ACC112 (cell line): ENCODE measurements around the gene DNAAF3.

Source experiments
- H2AFZ ChIP-seq: fragments of 200-600 bp; sonication (generic); one replicate; pipeline ENCODE4 v1.6.0; 2017; ENCODE audit warnings: antibody characterized with exemption, low read length; ENCODE audit not compliant: unreplicated experiment
- H3K27ac ChIP-seq: fragments of 200-600 bp; sonication (generic); 2 replicates; pipeline ENCODE4 v1.5.1; 2014; ENCODE audit warnings: low read depth, mild to moderate bottlenecking, antibody characterized with exemption, low read length, moderate library complexity
- H3K27me3 ChIP-seq: fragments of 200-600 bp; sonication (generic); 2 replicates; pipeline ENCODE4 v1.6.1; 2014; ENCODE audit warnings: mild to moderate bottlenecking, antibody characterized with exemption, low read length, moderate library complexity, mixed read lengths; ENCODE audit not compliant: insufficient read depth
- H3K36me3 ChIP-seq: fragments of 200-600 bp; sonication (generic); 2 replicates; pipeline ENCODE4 v1.6.1; 2016; ENCODE audit warnings: mild to moderate bottlenecking, antibody characterized with exemption, low read length, moderate library complexity, mixed read lengths; ENCODE audit not compliant: insufficient read depth
- H3K4me1 ChIP-seq: fragments of 200-600 bp; sonication (generic); one replicate; pipeline ENCODE4 v1.6.1; 2016; ENCODE audit warnings: low read length, mixed read lengths; ENCODE audit not compliant: insufficient read depth, unreplicated experiment, control insufficient read depth
- H3K4me3 ChIP-seq: fragments of 200-600 bp; sonication (generic); 2 replicates; pipeline ENCODE4 v1.5.1; 2014; ENCODE audit warnings: mild to moderate bottlenecking, low read depth, low read length
- H3K79me2 ChIP-seq: fragments of 200-600 bp; sonication (generic); one replicate; pipeline ENCODE4 v1.6.0; 2016; ENCODE audit warnings: low read length; ENCODE audit not compliant: control insufficient read depth, unreplicated experiment, insufficient read depth

DNAAF3 gene

GRCh38 chr19:55133639-55134444 lies 32.6 kb downstream of the DNAAF3 start:
- Histone ChIP-seq H3K36me3 (no peaks in the 10 kb centered on the region), H3K4me3 (no peak overlapping the region), H3K27ac (no peak overlapping the region), H2AFZ (no peak overlapping the region), H3K79me2 (no peaks in the 10 kb centered on the region), H3K4me1 (no peaks in the 10 kb centered on the region), H3K27me3 (no peaks in the 10 kb centered on the region)

DNA sequence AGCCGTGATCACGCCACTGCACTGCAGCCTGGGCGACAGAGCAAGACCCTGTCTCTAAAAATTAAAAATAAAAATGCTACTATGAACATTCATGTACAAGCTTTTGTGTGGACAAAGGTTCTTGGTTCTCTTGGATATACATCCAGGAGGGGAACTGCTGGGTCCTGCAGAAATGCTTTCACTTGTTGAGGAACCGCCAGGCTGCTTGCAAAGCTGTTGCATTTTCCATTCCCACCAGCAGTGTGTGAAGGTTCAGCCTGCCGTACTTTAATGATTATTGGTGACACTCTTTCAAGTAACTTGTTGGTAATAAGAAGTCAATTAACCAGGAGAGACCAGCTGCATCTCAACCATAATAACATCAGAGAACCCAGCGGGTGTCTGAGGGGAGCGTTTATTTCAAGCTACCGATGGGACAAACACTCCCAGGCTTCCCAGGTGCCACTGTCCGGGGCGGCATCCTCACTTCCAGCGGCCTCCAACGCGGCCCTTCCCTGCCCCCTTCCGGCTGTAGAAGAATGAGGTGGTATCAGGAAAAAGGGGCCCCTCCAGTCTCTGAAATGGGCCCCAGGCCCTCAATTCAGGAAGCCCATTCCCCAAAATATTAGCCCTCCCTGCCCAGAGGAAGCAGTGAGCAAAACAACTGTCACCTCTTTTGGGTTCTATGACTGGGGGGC lies 33.8 kb downstream of the DNAAF3 start:
- Histone ChIP-seq H3K36me3 (no peaks in the 10 kb centered on the region), H2AFZ (no peak overlapping the region), H3K79me2 (no peaks in the 10 kb centered on the region), H3K27ac (no peak overlapping the region), H3K27me3 (no peaks in the 10 kb centered on the region), H3K4me1 (no peaks in the 10 kb centered on the region), H3K4me3 (no peak overlapping the region)

DNA sequence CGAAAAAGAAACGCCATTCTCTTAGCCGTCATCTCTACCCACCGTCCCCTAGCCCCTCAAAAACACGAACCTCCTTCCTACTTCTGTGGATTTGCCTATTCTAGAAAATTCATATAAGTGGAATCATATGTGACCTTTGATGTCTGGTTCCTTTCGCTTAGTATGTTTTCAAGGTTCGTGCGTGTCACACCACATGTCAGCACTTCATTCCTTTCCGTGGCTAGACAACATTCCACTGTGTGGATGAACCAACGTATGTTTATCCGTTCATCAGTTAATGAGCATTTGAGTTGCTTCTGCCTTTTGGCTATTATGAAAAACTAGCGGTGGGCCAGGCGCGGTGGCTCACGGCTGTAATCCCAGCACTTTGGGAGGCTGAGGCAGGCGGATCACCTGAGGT lies 35.0 kb downstream of the DNAAF3 start:
- Histone ChIP-seq H3K79me2 (no peaks in the 10 kb centered on the region), H3K36me3 (no peaks in the 10 kb centered on the region), H3K4me1 (no peaks in the 10 kb centered on the region), H3K27ac (no peak overlapping the region), H3K27me3 (no peaks in the 10 kb centered on the region), H3K4me3 (no peak overlapping the region), H2AFZ (no peak overlapping the region)

- H3K79me2 ChIP-seq: peaks cover 32% of the 10 kb centered on the region
- no peak overlapping the region for H3K27ac ChIP-seq
- H3K36me3 ChIP-seq: no peaks in the 10 kb centered on the region
- peaks cover 15% of the 10 kb centered on the region for H3K4me1 ChIP-seq
- H3K4me3 ChIP-seq: no peak overlapping the region
- no peak overlapping the region for H2AFZ ChIP-seq
- no peaks in the 10 kb centered on the region for H3K27me3 ChIP-seq
These were observed 47.4 kb downstream of the DNAAF3 start for GRCh38 chr19:55119053-55119452.

- Histone ChIP-seq H3K4me1 (peaks cover 16% of the 10 kb centered on the region), H3K27ac (peak overlapping the region; percentile 39; the same call in 1 of the 2 replicates), H3K36me3 (no peaks in the 10 kb centered on the region), H3K79me2 (peaks cover 38% of the 10 kb centered on the region), H3K4me3 (peak overlapping the region; percentile 77), H2AFZ (peak overlapping the region; percentile 79), H3K27me3 (no peaks in the 10 kb centered on the region)
These were observed 47.9 kb downstream of the DNAAF3 start for GRCh38 chr19:55118401-55118991.

DNA sequence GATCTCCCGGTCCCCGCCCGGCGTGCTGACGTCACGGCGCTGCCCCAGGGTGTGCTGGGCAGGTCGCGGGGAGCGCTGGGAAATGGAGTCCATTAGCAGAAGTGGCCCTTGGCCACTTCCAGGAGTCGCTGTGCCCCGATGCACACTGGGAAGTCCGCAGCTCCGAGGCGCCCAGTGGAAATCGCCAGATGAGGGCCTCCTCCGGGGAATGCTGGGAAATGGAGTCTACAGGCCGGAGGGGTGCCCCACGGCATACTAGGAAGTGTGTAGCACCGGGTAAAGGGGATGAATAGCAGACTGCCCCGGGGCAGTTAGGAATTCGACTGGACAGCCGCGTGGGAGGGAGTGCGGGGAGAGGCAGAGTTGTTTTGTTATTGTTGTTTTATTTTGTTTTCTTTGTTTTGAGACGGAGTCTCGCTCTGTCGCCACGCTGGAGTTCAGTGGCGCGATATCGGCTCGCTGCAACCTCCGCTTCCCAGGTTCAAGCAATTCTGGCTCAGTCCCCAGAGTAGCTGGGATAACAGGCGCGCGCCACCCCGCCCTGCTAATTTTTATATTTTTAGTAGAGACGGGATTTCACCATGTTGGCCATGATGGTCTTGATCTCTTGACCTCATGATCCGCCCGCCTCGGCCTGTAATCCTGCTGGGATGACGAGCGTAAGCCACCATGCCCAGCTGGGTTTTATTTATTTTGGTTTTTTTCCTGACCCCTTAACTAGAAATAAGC lies 48.6 kb downstream of the DNAAF3 start:
- peak overlapping the region; percentile 79 for H2AFZ ChIP-seq
- H3K27me3 ChIP-seq: no peaks in the 10 kb centered on the region
- peaks cover 16% of the 10 kb centered on the region for H3K4me1 ChIP-seq
- H3K79me2 ChIP-seq: peaks cover 44% of the 10 kb centered on the region
- peak overlapping the region; percentile 77 for H3K4me3 ChIP-seq
- peak overlapping the region; percentile 39; the same call in 1 of the 2 replicates for H3K27ac ChIP-seq
- H3K36me3 ChIP-seq: no peaks in the 10 kb centered on the region

GRCh38 chr19:55116859-55117662 lies 49.4 kb downstream of the DNAAF3 start, which contains the start of gene PPP1R12C:
TSS of gene PPP1R12C (minus strand) at chr19:55117637. CDS start at chr19:55117543, 94 bp downstream.
- Histone ChIP-seq H3K79me2 (peaks cover 52% of the 10 kb centered on the region), H3K4me1 (peaks cover 16% of the 10 kb centered on the region), H2AFZ (peak within 1 kb of the TSS; percentile 79)

DNA sequence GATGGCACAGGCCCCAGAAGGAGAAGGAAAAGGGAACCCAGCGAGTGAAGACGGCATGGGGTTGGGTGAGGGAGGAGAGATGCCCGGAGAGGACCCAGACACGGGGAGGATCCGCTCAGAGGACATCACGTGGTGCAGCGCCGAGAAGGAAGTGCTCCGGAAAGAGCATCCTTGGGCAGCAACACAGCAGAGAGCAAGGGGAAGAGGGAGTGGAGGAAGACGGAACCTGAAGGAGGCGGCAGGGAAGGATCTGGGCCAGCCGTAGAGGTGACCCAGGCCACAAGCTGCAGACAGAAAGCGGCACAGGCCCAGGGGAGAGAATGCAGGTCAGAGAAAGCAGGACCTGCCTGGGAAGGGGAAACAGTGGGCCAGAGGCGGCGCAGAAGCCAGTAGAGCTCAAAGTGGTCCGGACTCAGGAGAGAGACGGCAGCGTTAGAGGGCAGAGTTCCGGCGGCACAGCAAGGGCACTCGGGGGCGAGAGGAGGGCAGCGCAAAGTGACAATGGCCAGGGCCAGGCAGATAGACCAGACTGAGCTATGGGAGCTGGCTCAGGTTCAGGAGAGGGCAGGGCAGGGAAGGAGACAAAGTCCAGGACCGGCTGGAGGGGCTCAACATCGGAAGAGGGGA lies 50.1 kb downstream of the DNAAF3 start:
- peaks cover 52% of the 10 kb centered on the region for H3K79me2 ChIP-seq
- no peak overlapping the region for H2AFZ ChIP-seq
- H3K27ac ChIP-seq: peak overlapping the region; percentile 43; the same call in 1 of the 2 replicates

More at GRCh38 chr19:55116859-55117662, 49.4 kb downstream of the DNAAF3 start, which contains the start of gene PPP1R12C:
- Histone ChIP-seq H3K27ac (peak within 1 kb of the TSS; percentile 43; the same call in 1 of the 2 replicates), H3K27me3 (no peaks in the 10 kb centered on the region), H3K36me3 (no peaks in the 10 kb centered on the region), H3K4me3 (peak within 1 kb of the TSS; percentile 84)

DNA sequence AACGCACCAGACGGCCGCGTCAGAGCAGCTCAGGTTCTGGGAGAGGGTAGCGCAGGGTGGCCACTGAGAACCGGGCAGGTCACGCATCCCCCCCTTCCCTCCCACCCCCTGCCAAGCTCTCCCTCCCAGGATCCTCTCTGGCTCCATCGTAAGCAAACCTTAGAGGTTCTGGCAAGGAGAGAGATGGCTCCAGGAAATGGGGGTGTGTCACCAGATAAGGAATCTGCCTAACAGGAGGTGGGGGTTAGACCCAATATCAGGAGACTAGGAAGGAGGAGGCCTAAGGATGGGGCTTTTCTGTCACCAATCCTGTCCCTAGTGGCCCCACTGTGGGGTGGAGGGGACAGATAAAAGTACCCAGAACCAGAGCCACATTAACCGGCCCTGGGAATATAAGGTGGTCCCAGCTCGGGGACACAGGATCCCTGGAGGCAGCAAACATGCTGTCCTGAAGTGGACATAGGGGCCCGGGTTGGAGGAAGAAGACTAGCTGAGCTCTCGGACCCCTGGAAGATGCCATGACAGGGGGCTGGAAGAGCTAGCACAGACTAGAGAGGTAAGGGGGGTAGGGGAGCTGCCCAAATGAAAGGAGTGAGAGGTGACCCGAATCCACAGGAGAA lies 50.9 kb downstream of the DNAAF3 start:
- H3K27me3 ChIP-seq: no peaks in the 10 kb centered on the region

More for the DNA sequence above, 50.1 kb downstream of the DNAAF3 start:
- no peaks in the 10 kb centered on the region for H3K27me3 ChIP-seq
- H3K36me3 ChIP-seq: no peaks in the 10 kb centered on the region
- peaks cover 16% of the 10 kb centered on the region for H3K4me1 ChIP-seq
- peak overlapping the region; percentile 84 for H3K4me3 ChIP-seq

More for the DNA sequence above, 50.9 kb downstream of the DNAAF3 start:
- Histone ChIP-seq H3K79me2 (peaks cover 52% of the 10 kb centered on the region), H3K27ac (peak overlapping the region; percentile 37; the same call in 1 of the 2 replicates), H3K36me3 (no peaks in the 10 kb centered on the region), H2AFZ (no peak overlapping the region), H3K4me3 (peak overlapping the region; percentile 84), H3K4me1 (peaks cover 16% of the 10 kb centered on the region)
